Superior temporal gyrus (tissue), 1 donor: ENCODE data around the gene CFAP77.
A peak's percentile ranks its signal among the peaks of the same experiment; 100 is the strongest.

Source experiments
- DNase-seq: peaks from one replicate; pipeline ENCODE4 v3.0.0-alpha.2; 2016; ENCODE audit errors: extremely low spot score

Gene CFAP77

GRCh38 chr9:132408521-132408920, 1.5 kb upstream of the CFAP77 start:
- DNase-seq = no peak

DNA sequence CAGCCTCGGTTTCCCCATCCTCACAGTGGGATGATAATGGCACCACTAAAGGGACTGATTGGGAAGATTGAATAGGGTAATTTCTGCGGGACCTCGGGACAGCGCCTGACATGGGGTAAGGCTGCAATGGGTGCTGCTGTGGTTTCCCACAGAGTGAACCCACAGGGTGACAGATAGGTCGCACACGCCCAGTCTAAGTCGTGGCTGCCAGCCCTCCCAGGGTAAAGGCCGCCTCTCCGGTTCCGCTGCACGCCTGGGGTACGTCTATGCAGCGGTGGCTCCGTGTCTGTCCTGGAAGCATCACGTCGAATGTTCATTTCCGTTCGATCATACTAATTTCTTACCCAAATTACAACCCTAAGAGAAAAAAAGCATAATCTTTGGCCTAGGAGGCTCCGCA, 631 bp downstream of the CFAP77 start:
- no peak for DNase-seq

DNA sequence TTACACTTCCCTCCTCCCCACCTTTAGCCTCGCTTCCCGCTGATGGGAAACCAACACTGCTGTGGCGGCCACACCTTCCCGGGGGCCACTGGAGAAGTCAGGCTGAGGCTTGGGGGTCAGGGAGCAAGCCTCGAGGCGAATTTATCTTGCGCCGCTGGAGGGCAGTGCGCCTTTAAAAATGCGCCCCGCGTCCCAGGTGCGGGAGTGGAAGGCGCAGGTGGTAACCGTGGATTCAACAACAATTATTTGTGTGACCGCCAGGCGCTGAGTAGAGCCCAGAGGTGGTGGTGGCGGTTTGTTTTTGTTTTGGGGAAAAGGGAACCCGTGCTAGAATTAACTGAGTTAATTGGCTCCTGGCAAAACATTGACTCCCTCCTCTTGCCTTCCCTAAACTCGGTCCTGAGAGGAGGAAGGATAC, 1.1 kb downstream of the CFAP77 start:
- peak; percentile 14 for DNase-seq

DNA sequence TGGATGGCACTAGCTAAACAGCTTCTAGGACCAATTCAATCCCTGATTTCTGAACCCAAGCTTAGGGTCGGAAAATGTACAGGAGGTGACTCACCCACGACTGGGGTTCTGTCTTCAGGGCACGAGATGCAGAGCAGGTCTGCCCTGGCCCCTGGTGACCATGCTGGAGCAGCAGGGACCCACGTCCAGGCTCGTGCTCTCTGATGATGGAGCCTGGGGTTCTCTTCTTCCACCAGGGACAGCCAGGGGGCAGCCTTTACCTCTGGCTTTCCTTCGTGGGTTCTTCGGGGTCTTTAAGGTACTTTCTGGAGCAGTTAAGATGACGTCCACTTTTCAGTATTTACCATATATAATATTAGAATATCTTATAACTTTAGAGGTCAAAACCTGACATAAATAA, 2.1 kb downstream of the CFAP77 start:
- DNase-seq = no peak

- DNase-seq = no peak
Measured at GRCh38 chr9:132413926-132414325, 3.9 kb downstream of the CFAP77 start.

DNA sequence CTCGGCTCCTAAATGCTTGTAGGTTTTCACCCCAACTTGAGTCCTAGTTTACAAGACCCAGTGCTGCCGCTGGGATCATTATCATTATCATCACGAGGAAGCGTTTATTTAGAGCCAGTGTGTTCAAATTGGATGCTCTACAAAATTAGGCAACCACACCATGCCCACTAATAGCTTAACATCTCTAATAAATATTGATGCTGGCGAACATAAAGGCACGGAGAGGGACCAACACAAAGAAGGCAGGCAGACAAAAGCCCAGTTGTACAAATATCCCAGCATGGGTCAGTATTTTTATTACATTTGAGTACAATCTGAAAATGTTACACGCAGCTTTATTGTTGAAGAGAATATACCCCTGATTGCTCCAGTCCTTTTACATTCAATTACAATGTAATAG, 4.7 kb downstream of the CFAP77 start:
- no peak for DNase-seq

DNA sequence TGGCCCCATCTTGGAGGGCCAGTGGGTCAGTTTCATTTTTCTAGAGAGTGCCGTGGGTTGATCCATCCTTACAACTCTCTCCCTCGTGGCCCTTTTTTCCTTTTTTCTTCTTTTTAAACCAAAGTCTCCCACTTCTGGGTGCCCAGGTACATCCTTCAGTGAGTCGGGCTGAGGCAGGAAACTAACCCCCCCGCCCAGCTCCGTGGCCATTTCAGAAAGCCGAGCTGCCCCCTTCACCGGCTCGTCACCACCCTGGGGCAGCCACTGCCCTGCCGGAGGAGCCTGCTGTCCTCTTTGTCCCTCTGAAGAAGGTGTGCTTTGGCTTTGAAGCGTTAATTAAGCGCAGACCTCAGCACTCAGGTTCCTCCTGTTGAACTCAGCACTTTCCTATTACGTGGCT, 5.2 kb downstream of the CFAP77 start:
- no peak for DNase-seq

GRCh38 chr9:132418726-132419363, 8.8 kb downstream of the CFAP77 start:
- DNase-seq = no peak

GRCh38 chr9:132422574-132422973, 12.6 kb downstream of the CFAP77 start:
- no peak for DNase-seq

DNA sequence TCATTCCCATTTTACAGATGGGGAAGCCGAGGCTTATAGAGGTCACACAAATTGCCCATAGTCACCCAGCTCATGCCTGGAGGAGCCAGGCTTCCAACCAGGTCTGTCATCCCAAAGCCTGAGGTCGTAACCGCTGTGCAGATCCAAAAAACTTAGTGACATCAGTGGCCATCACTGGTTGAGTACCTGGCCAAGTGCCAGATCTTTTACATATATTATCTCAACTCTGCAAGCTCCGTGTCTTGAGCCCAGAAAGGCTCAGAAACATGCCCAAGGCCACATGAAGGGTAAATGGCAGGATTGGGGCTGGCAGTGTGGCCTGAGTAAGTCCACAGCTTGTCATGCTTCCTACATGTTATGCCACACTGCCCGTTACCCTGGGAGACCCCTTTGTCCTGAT, 13.5 kb downstream of the CFAP77 start:
- no peak for DNase-seq

GRCh38 chr9:132424857-132425674, 15.1 kb downstream of the CFAP77 start:
- DNase-seq = no peak

- no peak for DNase-seq
Measured at GRCh38 chr9:132425675-132426062, 15.7 kb downstream of the CFAP77 start.

DNA sequence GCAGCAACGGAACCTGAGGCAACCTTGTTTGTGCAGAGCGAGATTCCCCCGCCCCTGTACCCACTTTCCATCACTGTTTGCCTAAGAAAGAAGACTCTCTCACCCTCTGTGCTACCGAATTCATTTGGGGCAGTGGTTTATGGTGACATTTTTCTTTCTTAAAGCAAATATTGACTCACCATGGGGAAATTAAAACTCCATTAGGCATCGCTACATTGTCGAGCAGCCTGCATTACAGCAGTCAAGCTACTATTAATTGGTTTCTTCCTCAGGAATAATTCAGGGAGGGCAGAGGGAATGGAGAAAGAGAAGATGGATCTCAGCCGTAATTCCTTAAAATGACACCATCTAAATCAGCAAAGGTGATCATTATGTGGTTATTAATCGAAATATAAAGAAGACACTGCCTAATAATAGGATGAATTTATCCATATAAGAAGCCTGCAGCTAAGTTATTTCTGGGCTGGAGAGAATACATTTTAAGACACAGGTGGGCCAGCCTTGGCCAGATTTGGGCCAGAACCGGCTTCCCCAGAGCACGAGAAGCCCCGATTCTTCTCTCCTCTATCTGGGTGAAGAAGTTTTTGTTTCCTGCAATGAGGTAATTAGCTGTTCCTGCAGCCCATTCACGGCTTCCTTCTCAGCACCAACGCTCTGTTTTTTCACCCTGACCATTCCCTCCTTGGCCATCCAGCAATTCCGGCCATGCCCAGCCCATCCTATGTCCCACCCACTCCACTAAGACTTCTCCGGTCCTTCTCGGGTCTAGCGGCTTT, 16.8 kb downstream of the CFAP77 start:
- no peak for DNase-seq

GRCh38 chr9:132430998-132431397, 21.0 kb downstream of the CFAP77 start:
- DNase-seq = no peak

GRCh38 chr9:132434881-132435280, 24.9 kb downstream of the CFAP77 start:
- no peak for DNase-seq

- no peak for DNase-seq
Measured at GRCh38 chr9:132439153-132439552, 29.1 kb downstream of the CFAP77 start.

DNA sequence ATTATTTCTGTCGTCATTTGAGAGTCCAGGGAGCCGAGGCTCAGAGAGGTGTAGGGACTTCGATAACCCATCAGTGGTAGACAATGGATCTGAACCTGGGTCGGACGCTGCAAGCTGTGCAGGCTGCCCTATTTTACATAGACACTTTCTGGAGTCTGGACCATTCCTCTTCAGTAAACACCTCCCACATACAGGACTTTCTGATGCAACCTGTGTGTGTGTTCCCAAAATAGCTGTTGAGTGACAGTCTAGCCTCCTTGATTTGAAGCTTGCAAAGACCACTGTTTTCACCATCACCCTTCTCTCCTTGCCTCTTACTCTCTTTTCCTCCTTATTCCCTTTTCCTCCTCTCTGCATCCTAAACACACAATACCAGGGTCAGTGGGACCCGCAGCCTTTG, 30.7 kb downstream of the CFAP77 start:
- DNase-seq = no peak

DNA sequence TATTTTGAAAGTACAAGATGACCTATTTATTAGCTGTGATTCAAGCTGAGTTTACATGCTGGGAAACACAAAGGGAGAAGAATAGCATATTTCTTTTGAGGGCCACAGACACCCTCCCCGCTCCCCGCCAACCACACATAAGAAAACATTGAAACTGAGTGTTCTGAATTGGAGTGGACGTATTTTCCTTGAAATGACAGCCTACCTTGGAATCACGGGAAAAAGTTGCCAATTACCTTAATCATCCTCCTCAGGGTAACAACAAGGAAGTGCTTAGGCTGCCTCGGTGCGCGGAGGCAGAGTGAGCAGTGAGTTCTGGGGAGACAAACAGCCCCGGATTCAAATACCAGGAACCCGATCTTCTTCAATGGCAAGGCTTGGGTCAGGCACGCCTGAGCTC, 31.4 kb downstream of the CFAP77 start:
- no peak for DNase-seq

- DNase-seq = no peak
Measured at GRCh38 chr9:132443951-132444607, 34.1 kb downstream of the CFAP77 start.

GRCh38 chr9:132446887-132447286, 36.9 kb downstream of the CFAP77 start:
- DNase-seq = no peak

DNA sequence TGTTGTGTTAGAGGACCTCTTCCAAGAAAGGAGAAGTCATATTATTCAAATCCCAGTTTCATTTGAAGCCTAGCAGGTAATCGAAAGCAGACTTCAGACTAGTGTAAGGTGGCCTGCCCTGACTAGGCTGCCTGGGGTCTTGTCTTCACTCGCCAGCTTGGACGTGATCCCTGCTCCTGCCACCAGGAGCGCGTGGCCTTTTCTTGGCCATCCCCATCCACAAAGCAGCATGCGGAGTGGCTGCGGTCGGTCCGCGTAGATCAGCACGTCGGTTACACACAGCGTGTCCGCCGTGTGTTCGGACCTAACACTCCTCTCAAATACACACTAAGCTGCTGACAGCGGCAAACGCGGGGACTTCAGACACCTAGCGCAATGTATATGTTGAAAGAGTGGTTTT, 37.3 kb downstream of the CFAP77 start:
- no peak for DNase-seq

DNA sequence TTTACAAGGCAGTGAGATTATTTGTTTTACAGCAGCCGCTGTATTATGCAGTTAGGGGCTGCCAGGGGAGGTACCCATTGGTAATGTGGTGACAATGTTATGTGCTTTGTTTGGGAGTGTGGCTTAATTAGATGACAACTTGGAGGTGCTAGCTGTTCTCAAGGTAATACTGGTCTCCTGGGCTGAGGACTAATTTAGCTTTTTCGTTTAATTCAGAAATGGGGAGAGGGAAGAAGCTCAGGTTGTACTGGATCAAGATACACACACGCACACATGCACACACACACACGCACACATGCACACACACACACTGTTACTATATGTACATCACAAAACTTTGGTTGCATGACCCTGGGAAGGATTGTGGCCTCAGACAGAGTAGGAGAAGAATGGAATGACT, 37.9 kb downstream of the CFAP77 start:
- no peak for DNase-seq
